Endothelial cell of umbilical vein (primary cell): ENCODE data around the gene LTBP1. TPM values are rescaled to one million over a fixed set of nuclear protein-coding genes. Genes with fewer than 3 reads are reported as not detected.

ENCODE experiments used
- BruUV-seq: library from RNA; stranded (reverse); fragments of 400-500 nt; replicated peaks from 2 replicates; lab custom pipeline; 2021; lab: Mats Ljungman, UMichigan
- CTCF ChIA-PET: fragments of 300-600, 350-600 bp; sonication (Branson Sonifier 250); formaldehyde crosslinking; loops from one replicate; lab custom pipeline; 2021; ENCODE audit warnings: antibody characterized with exemption, inconsistent platforms; lab: Charles Lee
- POLR2A ChIA-PET: fragments of 300-600, 350-600 bp; sonication (Branson Sonifier 250); formaldehyde crosslinking; loops from one replicate; lab custom pipeline; 2021; ENCODE audit warnings: antibody characterized with exemption, inconsistent platforms; lab: Charles Lee
- DNase-seq: peaks from one replicate; pipeline ENCODE4 v3.0.0-alpha.2; 2011; ENCODE audit warnings: low read depth, low spot score
- FAIRE-seq: peaks from 2 replicates; lab custom pipeline; 2011; peaks lifted over from hg19 to GRCh38; lab: Jason Lieb, UNC
- H2AFZ ChIP-seq: 2 replicates; pipeline ENCODE4 v1.6.0; 2012; ENCODE audit warnings: low read depth, low read length, control low read depth, inconsistent platforms
- H3K27ac ChIP-seq: 2 replicates; pipeline ENCODE4 v1.5.1; 2011; ENCODE audit warnings: low read depth, mild to moderate bottlenecking, control low read depth, low read length, moderate library complexity; ENCODE audit not compliant: insufficient read depth
- H3K27me3 ChIP-seq, 2 experiments: 2 replicates each; pipeline versions ENCODE4 v1.6.0 to v1.6.1; 2011; ENCODE audit warnings: low read length in 2 of 2, mixed read lengths in 1 of 2; ENCODE audit not compliant: control insufficient read depth in 2 of 2, insufficient read depth in 2 of 2
- H3K36me3 ChIP-seq, 2 experiments: 2 replicates in 1 of 2; 3 replicates in 1 of 2; pipeline ENCODE4 v1.5.1; 2011; ENCODE audit warnings: low read length in 2 of 2, mild to moderate bottlenecking in 1 of 2, moderate library complexity in 1 of 2; ENCODE audit not compliant: control insufficient read depth in 2 of 2, insufficient read depth in 2 of 2; ENCODE audit errors: extremely low read depth in 1 of 2
- H3K4me1 ChIP-seq: 3 replicates; pipeline ENCODE4 v1.5.1; 2011; ENCODE audit warnings: mild to moderate bottlenecking, low read length; ENCODE audit not compliant: control insufficient read depth, insufficient read depth; ENCODE audit errors: extremely low read depth
- H3K4me2 ChIP-seq: 2 replicates; pipeline ENCODE4 v1.6.1; 2011; ENCODE audit warnings: low read length, control low read depth, mixed read lengths; ENCODE audit not compliant: insufficient read depth
- H3K4me3 ChIP-seq, 3 experiments: fragments of 200-600 bp in 1 of 3; sonication (generic), shearing (Covaris generic) in 1 of 3; replicated peaks in 1 of 3; 2 replicates each; pipeline ENCODE4 v1.5.1; 2011 to 2016; ENCODE audit warnings: control low read depth in 3 of 3, low read length in 3 of 3, mild to moderate bottlenecking in 2 of 3, inconsistent platforms in 1 of 3, low read depth in 1 of 3, moderate library complexity in 1 of 3; ENCODE audit not compliant: insufficient read depth in 1 of 3
- H3K79me2 ChIP-seq: 2 replicates; pipeline ENCODE4 v1.6.0; 2012; ENCODE audit warnings: low read length, inconsistent platforms; ENCODE audit not compliant: control insufficient read depth, insufficient read depth
- H3K9ac ChIP-seq: replicated peaks from 2 replicates; pipeline ENCODE3; 2011; ENCODE audit warnings: low read length, control low read depth; ENCODE audit not compliant: insufficient read depth; ENCODE audit errors: extremely low read depth
- H3K9me1 ChIP-seq: replicated peaks from 3 replicates; pipeline ENCODE4 v1.6.0; 2011; ENCODE audit warnings: mild to moderate bottlenecking, low read length; ENCODE audit not compliant: control insufficient read depth, insufficient read depth; ENCODE audit errors: extremely low read depth
- H3K9me3 ChIP-seq: replicated peaks from 2 replicates; pipeline ENCODE4 v1.5.1; 2012; ENCODE audit warnings: low read length, inconsistent platforms; ENCODE audit not compliant: control insufficient read depth, insufficient read depth
- H4K20me1 ChIP-seq: replicated peaks from 2 replicates; pipeline ENCODE3; 2011; ENCODE audit warnings: mild to moderate bottlenecking, low read length; ENCODE audit not compliant: control insufficient read depth, insufficient read depth; ENCODE audit errors: extremely low read depth
- CTCF ChIP-seq, 2 donors: IDR thresholded peaks; 1 replicate in 1 of 2; 2 replicates in 1 of 2; pipeline ENCODE4 v1.5.1; 2011; ENCODE audit warnings: low read length in 2 of 2, mild to moderate bottlenecking in 2 of 2, moderate library complexity in 2 of 2, control low read depth in 1 of 2, inconsistent platforms in 1 of 2, low read depth in 1 of 2; ENCODE audit not compliant: insufficient read depth in 1 of 2; ENCODE audit errors: extremely low read depth in 1 of 2
- EZH2 ChIP-seq: IDR thresholded peaks from 2 replicates; pipeline ENCODE4 v1.6.1; 2012; ENCODE audit warnings: borderline replicate concordance, low read depth, mild to moderate bottlenecking, moderate library complexity, low read length, inconsistent platforms; ENCODE audit not compliant: severe bottlenecking
- FOS ChIP-seq: IDR thresholded peaks from 2 replicates; pipeline ENCODE4 v1.6.1; 2011; ENCODE audit warnings: mild to moderate bottlenecking, low read length, moderate library complexity, borderline replicate concordance; ENCODE audit not compliant: insufficient read depth
- GATA2 ChIP-seq: IDR thresholded peaks from 2 replicates; pipeline ENCODE4 v1.7.0; 2011; ENCODE audit warnings: low read depth, mild to moderate bottlenecking, moderate library complexity, mixed read lengths, low read length; ENCODE audit not compliant: insufficient read length, insufficient read depth
- JUN ChIP-seq: IDR thresholded peaks from 2 replicates; pipeline ENCODE4 v1.6.1; 2011; ENCODE audit warnings: borderline replicate concordance, low read depth; ENCODE audit not compliant: insufficient read length, insufficient read depth
- MAX ChIP-seq: IDR thresholded peaks from 2 replicates; pipeline ENCODE4 v1.6.1; 2011; ENCODE audit not compliant: insufficient read depth, insufficient read length
- MYC ChIP-seq: IDR thresholded peaks from one replicate; pipeline ENCODE4 v1.6.1; 2011; ENCODE audit warnings: mild to moderate bottlenecking, low read depth, low read length
- POLR2A ChIP-seq: IDR thresholded peaks from 2 replicates; pipeline ENCODE4 v1.6.1; 2012; ENCODE audit warnings: low read depth, mild to moderate bottlenecking, control low read depth, low read length
- POLR2AphosphoS5 ChIP-seq: IDR thresholded peaks from 2 replicates; pipeline ENCODE4 v1.6.1; 2012; ENCODE audit warnings: low read depth, mild to moderate bottlenecking, control low read depth, low read length, moderate library complexity; ENCODE audit not compliant: insufficient read depth
- dilution Hi-C: fragments of 300-500 bp; cut with MboI; formaldehyde crosslinking; loops from one replicate; pipeline ENCODE4 v1.15.0; 2019; ENCODE audit warnings: low sequenced_read_pairs; ENCODE audit not compliant: extremely low pct_ligation_motif_present
- intact Hi-C: fragments of 100-400 bp; cut with micrococcal nuclease; formaldehyde crosslinking; loops from one replicate; pipeline ENCODE4 v1.10.0; 2022
- polyA plus RNA-seq, 4 experiments: library from polyadenylated mRNA; depleted of rRNA in 3 of 4; stranded (reverse) in 3 of 4; unstranded in 1 of 4; fragments of >200 nt; gene quantifications; 2 replicates each; pipeline versions ENCODE4 v1.2.1 to v1.2.3, GENCODE V29; 2011 to 2012; ENCODE audit warnings: missing spikeins in 1 of 4
- total RNA-seq: library from RNA; stranded (reverse); gene quantifications from 2 replicates; pipeline ENCODE4 v1.2.3, GENCODE V29; 2021

Gene LTBP1
- total and polyA plus RNA-seq, 2 donors (not counting 3 experiments of a cell fraction or from before 2014, with no cell fraction given) = 57.4 to 68.2 TPM

DNA sequence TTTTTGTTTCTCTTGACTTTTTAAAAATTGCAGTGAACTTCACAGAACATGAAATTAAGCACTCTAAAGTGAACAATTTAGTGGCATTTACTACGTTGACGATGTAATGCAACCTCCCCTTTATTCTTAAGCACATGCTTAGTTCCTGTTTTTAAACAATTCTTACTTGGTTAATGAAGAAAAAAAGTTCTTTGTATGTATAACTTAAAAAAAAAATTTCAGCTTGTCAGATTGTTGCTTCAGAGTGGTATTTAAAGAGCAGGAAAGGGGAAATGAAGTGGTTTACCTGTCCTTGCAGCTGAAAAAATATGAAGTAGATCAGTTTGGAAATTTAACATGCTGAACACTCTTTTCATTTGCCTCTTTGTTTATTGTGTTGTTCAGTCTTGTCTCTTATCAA, 434.0 kb downstream of the LTBP1 start:
- intact Hi-C loops = loop anchor here (1.0 to 2.0 kb wide), 2 partner anchors 433 to 608 kb away; no protein-coding TSS in a partner anchor

More for the DNA sequence above, 434.0 kb downstream of the LTBP1 start:
- no TSS peak for BruUV-seq
- Histone ChIP-seq H3K79me2 (no peaks in the 10 kb centered on the region), H4K20me1 (no peaks in the 10 kb centered on the region), H3K9ac (no peak overlapping the region), H2AFZ (no peak overlapping the region), H3K9me3 (no peaks in the 10 kb centered on the region), H3K4me2 (no peak overlapping the region), H3K36me3 (no peaks in the 10 kb centered on the region), H3K27ac (no peak overlapping the region), H3K9me1 (no peaks in the 10 kb centered on the region), H3K4me1 (no peaks in the 10 kb centered on the region), H3K4me3 (no peak overlapping the region), H3K27me3 (no peaks in the 10 kb centered on the region)
- ChIA-PET POLR2A (no interaction called here), CTCF (interaction anchor here (0.6 to 3.6 kb wide), 16 partner anchors 8 to 828 kb away, joined by 3 to 19 read pairs (median 5); no protein-coding TSS in a partner anchor)
- peak; percentile 65 for DNase-seq
- no peak for TF ChIP-seq MYC
- TF ChIP-seq GATA2 = no peak
- no peak for TF ChIP-seq POLR2AphosphoS5
- no peak for TF ChIP-seq EZH2
- no peak for TF ChIP-seq FOS
- TF ChIP-seq MAX = no peak
- no peak for TF ChIP-seq POLR2A
- TF ChIP-seq JUN = no peak
- no peak for TF ChIP-seq CTCF (IDR thresholded peaks at IDR 0.05; ENCODE audit: extremely low read depth in 1 of 2, insufficient read depth in 1 of 2, low read depth in 1 of 2, low read length in 2 of 2)
- dilution Hi-C loops = no loop called here
- FAIRE-seq = peak; percentile 57
